ENCODE measurements around the gene PTTG1IP.
"Not testable (repeated sequence)": the region's sequence is repeated elsewhere in the genome, so short reads cannot be mapped to it uniquely, and the experiment has no call there.

The PTTG1IP gene

DNA sequence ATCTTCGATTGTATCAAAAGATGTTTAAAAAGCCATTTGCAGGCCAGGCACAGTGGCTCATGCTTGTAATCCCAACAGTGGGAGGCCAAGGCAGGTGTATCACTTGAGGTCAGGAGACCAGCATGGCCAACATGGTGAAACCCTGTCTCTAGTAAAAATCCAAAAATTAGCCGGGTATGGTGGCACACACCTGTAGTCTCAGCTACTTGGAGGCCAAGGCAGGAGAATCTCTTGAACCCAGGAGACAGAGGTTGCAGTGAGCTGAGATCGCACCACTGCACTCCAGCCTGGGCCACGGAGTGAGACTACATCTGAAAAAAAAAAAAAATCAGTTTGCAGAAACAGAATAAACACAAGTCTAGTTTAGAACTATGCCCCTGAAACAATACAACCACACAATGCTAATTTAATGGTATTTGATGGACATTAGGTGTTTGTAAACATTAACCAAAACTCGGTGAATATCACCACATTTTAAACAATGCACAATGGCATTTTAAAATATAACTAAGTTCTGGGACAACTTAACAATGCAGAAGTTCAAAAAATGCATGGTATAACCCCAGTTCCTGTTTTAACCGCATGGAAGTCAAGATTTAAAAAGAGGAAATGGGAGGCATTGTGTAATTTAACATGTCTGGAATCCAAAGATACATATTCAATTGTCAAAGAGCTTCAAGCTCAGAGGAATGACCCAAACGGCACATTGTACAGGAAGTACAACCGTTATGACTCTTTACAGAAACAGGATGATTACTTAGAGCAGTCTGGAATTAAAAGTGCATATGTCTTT, 7.1 kb upstream of the PTTG1IP start:
- no peak for DNase-seq

DNA sequence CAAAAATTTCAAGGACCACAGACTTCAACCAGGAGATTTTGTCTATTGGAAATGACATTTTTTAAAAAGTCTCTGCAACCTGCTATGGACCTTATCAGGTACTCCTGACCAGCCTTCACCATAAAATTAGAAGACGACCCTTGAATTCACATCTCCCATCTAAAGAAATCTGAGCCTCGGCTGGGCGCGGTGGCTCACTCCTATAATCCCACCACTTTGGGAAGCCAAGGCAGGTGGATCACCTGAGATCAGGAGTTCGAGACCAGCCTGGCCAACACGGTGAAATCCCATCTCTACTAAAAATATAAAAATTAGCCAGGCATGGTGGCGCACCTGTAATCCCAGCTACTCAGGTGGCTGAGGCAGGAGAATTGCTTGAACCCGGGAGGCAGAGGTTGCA, 5.7 kb upstream of the PTTG1IP start:
- not testable (repeated sequence) for DNase-seq

DNA sequence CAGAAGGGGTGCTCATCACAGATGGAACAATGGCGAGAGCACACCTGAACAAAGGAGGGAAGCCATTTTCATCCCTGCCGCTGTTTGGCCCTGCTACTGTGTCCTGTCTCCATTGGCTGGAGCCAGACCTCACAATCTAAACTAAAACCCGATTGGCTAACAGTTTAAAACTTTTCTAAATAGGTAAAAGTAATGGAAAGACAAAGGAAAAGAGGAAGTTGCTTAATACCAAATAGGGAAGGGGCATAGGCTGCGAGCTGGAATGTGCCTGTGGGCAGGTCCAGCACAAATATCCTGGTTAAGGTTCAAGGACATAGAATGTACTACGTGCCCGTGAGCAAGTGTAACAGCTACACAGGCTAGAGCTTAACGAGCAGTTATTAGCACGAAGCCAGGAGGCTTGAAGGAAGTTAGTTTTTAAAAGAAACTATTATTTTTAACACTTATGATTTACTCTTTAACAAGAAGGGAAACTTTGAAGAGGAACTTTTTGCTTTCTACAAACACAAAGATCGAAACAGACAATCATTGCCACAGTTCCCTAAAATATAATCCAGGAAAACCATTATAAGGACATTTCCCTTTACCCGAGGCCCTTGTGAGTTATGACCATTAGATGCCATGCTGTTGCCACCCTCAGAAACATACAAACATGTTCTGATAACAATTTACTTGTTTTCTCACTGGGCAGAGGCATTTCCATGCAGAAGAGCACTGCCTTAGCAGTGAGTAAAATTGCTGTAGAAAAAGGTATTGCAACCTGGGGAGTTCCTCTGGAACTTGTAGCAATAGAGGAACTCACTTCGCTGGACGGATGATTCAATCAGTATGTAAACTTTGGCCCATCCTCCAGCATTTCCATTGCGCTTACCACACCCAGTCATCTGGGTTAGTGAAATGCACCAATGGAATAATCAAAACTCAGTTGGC, 4.8 kb upstream of the PTTG1IP start:
- DNase-seq = no peak

DNA sequence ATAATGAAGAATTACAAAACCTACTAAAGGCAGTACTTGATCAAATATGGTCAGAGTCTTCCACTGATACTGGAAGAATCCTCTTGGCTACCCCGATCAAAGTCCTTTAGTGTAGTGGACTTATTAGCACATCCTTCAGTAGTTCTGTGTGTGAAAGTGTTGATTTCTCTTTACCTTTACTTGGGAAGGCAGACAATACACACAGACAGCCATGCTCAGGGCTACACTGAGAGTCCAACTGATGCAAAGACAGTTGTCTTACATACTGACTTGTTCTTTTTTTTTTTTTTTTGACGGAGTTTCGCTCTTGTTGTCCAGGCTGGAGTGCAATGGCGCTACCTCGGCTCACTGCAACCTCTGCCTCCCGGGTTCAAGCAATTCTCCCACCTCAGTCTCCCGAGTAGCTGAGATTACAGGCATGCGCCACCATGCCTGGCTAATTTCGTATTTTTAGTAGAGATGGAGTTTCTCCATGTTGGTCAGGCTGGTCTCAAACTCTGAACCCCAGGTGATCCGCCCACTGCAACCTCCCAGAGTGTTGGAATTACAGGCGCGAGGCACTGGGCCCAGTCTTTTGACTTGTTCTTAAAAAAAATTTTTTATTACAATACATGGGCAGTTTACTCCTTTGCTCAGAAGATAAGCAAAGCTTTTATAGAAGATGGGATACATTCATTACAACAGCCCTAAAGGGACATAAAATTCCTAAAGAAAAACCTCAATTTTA, 3.5 kb upstream of the PTTG1IP start:
- DNase-seq = no peak

DNA sequence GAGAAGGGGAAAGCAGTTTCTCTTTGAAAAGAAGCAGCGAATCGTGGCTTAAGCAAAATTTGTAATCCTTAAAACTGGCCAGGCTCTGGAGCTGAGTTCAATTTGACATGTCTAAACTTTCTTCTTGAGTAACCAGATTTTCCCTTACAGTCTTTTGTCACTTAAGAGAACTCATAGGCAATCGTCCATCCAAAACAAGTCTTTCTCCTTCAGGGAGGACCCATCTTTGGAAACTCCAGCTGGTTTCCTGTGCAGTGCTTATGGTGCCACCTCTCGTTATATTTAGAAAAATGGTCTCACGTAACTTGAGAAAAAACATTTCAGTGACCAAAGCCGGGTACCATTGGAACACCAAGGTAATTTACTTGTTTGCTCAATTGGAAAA, 1.8 kb upstream of the PTTG1IP start:
- no peak for DNase-seq

DNA sequence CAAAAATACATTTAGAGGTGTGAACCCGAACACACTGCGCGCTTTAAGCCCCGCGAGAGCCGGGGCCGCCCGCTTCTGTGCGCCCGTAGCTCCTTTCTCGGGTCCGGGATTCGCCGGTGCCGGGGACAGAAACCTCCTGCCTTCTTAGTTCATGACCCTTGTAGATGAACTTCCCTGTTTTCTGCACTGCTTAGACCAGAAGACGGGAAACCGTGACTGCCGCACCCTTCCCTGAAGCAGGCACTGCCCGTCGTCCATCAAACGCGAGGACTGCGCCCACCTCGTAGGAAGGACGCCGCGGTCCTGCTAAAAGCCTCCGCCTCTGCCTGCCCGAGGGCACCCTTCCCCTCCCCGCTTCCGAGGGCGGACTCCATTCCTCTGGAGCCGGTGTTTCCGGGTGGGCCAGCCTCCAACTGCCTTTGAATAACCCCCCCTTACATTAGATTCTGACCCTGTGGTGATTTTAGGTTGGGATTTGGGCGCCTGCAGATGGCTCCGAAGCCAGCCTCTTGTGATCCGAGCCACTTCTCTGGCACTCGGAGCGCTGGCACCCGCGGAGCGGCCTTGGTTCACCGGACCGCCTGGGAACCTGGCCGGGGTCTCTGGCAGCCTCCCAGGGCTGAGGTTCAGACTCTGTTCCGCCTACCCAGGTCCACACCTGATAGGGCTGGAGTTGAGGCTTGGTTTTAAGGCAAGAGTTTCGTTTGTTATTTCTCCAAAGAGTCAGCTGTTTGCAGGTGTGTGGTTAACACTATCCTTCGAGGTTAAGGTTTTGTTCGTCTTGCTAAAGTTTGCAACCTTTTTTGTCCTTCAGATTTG, 1.2 kb upstream of the PTTG1IP start:
- DNase-seq = no peak

DNA sequence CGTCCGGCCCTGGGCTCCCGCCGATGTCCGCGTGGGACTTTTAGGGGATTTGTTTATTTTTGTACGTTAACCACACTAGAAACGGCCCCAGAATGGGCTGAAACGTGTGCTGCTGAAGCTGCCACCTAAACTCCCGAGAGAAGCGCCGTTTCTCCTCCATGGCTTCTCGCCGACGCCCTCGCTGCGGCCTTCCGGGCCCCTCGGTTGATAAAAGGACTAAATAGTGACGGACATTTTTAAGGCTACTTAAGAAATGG, 678 bp upstream of the PTTG1IP start:
- no peak for DNase-seq

DNA sequence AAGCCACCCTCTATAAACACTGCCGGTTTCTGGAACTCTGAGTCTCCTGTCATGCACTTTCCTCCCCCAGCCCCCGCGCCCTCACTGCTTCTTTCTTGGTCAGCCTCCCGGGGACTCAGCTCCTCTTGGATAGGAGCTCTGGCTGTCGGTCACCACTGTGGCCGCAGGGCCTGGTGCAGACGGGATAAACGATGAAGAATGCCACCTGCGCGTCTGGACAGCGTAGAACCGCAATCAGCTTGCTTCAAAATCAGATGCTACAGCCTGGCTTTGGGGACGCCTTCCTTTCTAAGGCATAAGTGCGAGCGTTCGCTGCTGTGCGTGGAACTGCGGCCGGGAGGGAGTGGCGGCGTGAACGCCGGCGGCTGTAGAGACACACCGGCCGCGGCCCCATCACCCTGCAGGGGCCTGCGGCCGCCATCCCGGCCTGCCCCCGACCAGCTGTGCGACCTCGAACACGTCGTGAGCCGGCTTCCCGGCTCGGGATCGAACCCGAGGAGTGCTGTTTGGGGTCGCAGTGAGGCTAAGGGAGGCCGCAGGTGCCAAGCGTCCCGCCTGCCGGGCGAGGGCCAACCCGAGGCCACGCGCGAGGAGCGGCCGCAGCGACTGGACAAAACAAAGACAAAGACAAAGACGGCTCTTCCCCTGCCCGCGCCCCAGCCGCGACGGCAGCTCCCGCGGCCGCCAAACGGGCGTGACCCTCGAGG, 688 bp downstream of the PTTG1IP start:
- no peak for DNase-seq

DNA sequence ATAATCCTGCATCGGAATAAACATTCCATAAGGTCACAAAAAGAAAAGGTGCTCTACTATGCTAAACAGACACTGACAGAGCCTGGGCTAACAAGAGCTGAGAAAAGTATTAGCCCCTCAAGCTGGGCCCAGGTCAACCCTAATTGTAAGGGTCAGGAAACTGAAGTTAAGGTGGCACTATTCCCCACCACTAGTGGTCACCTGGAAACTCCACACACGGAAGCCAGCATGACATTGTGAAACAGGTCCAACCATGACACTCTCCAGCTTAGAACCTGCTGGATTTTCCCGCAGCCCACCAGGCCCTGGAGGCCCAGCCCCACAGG, 1.2 kb downstream of the PTTG1IP start:
- DNase-seq = no peak

DNA sequence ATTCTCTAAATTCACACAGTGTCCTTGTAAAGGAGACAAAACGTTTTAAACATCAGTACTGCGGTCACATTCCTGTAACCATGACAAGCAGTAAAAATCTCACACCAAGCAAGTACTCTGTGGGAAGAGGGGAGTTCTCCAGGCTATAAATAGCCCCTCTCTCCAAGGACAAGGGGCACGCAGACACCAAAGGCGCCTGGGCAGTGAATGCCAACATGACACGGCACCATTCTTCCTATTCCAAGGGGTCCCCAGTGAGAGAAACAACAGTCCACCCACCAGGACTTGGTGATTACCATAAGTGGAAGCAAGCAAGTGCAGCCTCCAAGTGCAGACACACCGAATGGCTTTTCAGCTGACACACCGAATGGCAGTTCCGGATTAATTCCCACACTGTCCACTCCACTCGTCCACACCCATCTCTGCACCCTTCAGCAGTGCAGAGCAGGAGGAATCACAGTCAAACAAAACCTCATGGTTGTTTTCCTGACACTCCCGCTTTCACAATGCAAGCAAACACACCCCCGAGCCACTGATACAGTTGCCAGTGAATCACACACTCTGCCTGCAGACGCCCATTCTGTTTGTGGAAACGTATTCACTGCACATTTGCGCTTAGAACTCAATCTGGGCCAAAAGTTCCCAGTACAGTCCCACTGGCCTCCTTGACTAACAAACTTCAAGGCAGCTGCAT, 1.8 kb downstream of the PTTG1IP start:
- DNase-seq = no peak

DNA sequence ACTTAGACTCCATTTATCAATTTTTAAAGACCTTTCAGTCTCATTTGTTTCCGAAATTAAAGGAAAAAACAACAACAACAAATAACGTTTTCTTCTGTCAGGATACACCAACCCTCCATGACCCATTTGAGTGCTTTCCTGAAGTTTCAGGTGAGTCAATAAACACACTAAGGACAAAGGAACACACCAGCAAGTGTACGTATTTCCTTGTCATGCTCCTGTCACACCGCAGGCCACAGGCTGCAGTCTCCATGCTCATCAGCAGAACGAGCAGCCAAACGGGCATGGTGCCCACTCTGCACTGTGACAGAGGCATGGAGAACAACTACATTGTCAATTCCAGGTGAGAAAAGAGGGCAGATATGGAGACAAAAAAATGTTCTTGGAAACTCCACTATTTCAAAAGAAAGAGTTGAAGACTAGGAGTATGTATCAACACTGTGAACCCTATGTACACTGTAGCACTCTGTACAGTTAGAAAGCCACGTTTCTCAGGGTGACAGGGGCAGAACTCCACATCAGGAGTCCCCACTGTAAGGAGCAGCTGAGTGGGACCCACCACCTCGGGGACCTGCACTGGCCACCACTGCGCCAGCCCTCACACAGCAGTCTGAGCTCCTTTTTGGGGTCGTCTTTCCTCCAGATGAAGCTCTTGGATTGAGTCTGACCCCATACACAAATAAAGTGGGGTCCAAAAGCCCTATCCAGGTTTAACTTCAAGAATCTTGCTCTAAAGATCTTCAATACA, 2.6 kb downstream of the PTTG1IP start:
- no peak for DNase-seq

DNA sequence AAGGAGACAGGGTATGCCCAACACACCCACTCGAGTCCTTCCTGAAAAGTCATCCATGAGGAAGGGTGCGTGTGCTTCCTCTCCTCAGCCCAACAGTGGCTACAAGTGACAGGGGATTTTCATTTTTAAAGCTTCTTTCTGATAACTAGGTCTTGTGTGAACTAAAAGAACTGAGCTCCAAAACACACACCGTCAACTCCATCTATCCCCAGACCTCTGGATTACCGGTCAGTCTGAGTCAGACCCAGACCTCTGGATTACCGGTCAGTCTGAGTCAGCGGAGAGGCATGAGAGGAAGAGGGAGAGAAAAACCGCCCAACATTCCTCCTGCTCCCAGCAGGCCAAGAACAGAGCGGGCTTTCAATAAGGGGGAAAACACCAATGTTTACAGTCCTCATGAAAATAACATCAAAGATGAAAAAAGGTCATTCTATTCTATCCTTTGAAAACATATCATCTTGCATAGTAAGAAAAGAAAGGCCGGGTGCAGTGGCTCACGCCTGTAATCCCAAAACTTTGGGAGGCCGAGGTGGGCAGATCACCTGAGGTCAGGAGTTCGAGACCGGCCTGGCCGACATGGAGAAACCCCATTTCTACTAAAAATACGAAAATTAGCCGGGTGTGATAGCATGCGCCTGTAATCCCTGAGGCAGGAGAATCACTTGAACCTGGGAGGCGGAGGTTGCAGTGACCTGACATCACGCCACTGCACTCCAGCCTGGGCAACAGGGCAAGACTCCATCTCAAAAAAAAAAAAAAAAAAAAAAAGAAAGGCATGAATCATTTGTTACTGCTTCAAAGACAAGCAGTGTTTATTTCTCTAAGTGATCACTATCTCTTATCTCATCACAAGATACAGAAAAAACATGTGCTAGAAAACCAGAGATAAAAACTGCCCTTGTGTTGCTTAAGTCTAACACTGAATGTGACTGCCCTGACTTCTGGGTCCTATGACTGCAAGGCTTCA, 3.4 kb downstream of the PTTG1IP start:
- DNase-seq = no peak

DNA sequence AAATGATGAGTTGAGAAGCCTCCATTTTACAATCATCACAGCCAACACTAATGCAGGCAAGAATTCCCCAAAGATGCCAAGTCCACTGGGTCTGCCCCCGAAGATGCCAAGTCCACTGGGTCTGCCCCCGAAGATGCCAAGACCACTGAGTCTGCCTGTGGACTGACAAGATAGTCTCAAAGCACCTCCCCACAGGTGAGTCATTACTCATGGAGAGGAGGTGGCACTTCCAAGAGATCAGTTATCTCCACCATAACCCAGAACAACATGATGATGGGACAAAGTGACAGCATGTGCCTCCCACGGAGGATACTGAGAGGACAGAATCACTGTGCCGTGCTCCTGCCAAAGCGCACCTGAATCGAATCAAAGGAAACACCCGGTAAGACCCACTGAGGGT, 4.8 kb downstream of the PTTG1IP start:
- no peak for DNase-seq

DNA sequence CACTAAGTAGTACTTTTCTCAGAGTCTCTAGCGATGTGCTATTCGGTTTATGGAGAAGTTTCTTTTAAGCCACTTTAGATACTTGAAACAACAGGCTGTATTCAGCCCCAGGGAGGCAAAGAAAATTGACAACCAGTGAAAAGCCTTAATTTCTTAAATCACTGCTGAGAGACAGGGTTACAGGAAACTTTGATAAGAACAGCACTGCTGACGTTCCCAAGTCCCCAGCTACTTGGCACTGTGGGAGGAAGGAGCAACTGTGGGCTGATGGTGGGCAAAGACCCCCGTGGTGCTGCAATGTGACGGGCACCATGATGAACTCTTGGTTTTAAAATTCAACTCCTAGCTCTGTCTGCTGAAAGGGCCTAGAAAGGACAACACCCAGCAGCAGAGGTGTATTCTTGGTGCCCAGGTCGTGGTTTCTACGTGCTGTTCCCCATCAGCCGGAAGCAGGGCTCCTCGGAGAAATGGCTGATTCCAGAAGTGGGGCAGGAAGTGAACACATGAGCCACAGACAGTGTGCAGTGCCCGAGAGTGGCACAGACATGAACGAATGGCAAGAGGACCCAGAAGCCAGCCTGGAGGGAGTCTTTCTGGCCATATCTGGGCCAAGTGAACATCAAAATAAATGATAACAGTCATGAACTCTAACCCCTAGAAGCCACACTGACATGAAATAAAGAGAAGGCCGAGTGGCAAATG, 5.3 kb downstream of the PTTG1IP start:
- no peak for DNase-seq

DNA sequence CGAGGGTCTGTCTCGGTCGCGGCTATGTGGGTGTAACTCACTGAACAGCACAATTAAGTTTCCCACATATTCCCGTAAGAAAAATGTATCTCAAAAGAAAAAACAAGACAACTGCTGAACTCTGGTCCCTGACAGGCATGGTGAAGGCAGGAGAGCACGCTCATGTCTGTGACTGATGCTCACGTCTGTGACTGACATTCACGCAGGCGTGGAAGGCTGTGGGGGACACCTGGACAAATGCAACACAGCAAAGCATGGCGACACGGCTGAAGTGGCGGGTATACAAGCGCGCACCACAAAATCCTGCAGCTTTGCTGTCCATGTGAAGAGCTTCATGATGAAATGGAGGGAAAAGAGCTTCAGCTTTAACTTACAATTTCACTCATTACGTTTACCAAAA, 6.0 kb downstream of the PTTG1IP start:
- no peak for DNase-seq

DNA sequence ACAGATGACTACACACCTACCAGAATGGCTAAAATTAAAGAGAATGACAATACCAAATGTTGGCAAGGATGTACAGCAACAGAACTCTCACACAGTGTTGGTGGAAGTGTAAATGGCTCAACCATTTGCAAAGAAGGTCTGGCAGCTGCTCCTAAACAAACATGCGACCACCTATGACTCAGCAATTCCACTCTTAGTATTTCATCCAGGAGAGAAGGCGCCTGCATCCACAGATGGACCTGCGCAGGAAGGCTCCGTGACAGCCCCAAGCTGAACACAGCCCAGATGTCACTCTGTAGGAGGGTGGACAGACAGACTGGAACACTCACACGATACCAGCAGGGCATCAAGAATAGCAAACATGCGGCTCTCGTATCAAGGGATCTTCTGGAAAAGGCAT, 6.7 kb downstream of the PTTG1IP start:
- no peak for DNase-seq

DNA sequence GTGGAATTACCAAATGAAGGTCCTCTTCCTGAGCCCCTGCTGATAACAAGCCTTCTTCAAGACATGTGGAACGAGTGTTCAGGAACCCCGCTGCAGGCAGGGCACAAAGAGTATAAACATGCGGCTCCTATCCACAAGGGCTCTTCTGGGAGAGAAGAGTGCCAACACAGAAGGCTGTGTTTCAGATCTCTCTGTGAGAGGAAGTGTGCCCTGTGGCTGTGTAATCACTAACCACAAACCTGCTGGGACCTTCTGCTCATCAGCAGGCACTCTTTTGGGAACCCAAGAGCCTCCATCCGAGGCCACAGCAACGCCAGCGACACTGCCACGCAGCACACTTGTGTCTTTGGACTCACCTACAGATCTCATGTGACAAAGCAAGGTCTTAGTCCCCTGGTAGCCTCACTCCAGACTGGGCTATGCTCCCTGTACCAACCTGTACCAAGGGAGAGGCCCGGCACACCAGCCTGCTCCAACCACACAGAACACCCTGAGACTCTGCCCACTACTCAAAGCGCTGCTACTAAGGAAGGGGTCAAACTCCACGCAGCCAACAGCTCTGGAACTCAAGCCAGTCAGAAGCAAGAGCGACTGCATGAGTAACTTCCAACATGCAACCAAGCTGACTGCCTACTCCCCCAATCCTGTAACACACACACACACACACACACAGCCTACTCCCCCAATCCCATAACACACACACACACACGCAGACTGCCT, 7.8 kb downstream of the PTTG1IP start:
- no peak for DNase-seq

All from NCI-H1436 treated with DMSO at 0.1 percent for 48 hours (cell line).